GM19193 (cell line): Measurements from ENCODE around the gene DOLPP1.

ENCODE experiments used
- POLR2A ChIP-seq: IDR thresholded peaks from 4 replicates; pipeline ENCODE4 v1.6.1; 2011; ENCODE audit not compliant: insufficient read depth, insufficient read length; ENCODE audit errors: extremely low read depth

DOLPP1 gene

GRCh38 chr9:129080601-129081387 is at the start of gene DOLPP1:
TSS of gene DOLPP1 (plus strand) at chr9:129081111. CDS start at chr9:129081132, 21 bp downstream.
- peak; percentile 89 for TF ChIP-seq POLR2A

- no peak for TF ChIP-seq POLR2A
Measured at GRCh38 chr9:129031514-129031913, 49.4 kb upstream of the DOLPP1 start.

- no peak for TF ChIP-seq POLR2A
Measured at GRCh38 chr9:129032541-129033159, 48.3 kb upstream of the DOLPP1 start.

- TF ChIP-seq POLR2A = no peak
Measured at GRCh38 chr9:129033216-129033615, 47.7 kb upstream of the DOLPP1 start.

- TF ChIP-seq POLR2A = peak; percentile 92
Measured at GRCh38 chr9:129036241-129036922, 44.5 kb upstream of the DOLPP1 start, which contains the start of gene MIGA2. TSS of gene MIGA2 (plus strand) at chr9:129036626. CDS start at chr9:129040595, 3,969 bp downstream.

- TF ChIP-seq POLR2A = no peak
Measured at GRCh38 chr9:129036923-129037766, 43.8 kb upstream of the DOLPP1 start.

- TF ChIP-seq POLR2A = no peak
Measured at GRCh38 chr9:129037767-129038098, 43.2 kb upstream of the DOLPP1 start.

- TF ChIP-seq POLR2A = no peak
Measured at GRCh38 chr9:129038109-129038852, 42.6 kb upstream of the DOLPP1 start.

GRCh38 chr9:129040113-129040643 is 40.7 kb upstream of the DOLPP1 start:
- TF ChIP-seq POLR2A = no peak

- TF ChIP-seq POLR2A = no peak
Measured at GRCh38 chr9:129042016-129042415, 38.9 kb upstream of the DOLPP1 start.

GRCh38 chr9:129052592-129052991 is 28.3 kb upstream of the DOLPP1 start:
- TF ChIP-seq POLR2A = no peak

- no peak for TF ChIP-seq POLR2A
Measured at GRCh38 chr9:129053020-129053419, 27.9 kb upstream of the DOLPP1 start.

- no peak for TF ChIP-seq POLR2A
Measured at GRCh38 chr9:129054163-129054851, 26.6 kb upstream of the DOLPP1 start.
